Gastroesophageal sphincter (tissue), 3 donors: ENCODE data around the gene ONECUT1.

Source experiments
- CTCF ChIP-seq, 4 experiments: fragments of 200-600 bp in 2 of 4; fragments of 450-650 bp in 2 of 4; sonication (generic) in 1 of 4; IDR thresholded peaks; one replicate each; pipeline ENCODE4 v1.5.1; 2017 to 2019; ENCODE audit warnings: antibody characterized with exemption in 4 of 4, mild to moderate bottlenecking in 2 of 4, moderate library complexity in 2 of 4
- POLR2A ChIP-seq, 2 donors: fragments of 450-650 bp; IDR thresholded peaks; one replicate each; pipeline ENCODE4 v1.6.1; 2017; ENCODE audit warnings: antibody characterized with exemption in 2 of 2, mild to moderate bottlenecking in 2 of 2, moderate library complexity in 1 of 2

GRCh38 chr15:52786436-52787122 is 3.6 kb downstream of the ONECUT1 start:
- no peak for TF ChIP-seq CTCF (IDR thresholded peaks at IDR 0.05)
- TF ChIP-seq POLR2A (IDR thresholded peaks at IDR 0.05), result no peak
